RPMI8226 (cell line): ENCODE measurements around the gene GP1BB.
"Not testable (repeated sequence)": the region's sequence is repeated elsewhere in the genome, so short reads cannot be mapped to it uniquely, and the experiment has no call there.

ENCODE experiments used
- DNase-seq: peaks from one replicate; pipeline ENCODE4 v3.0.0-alpha.2; 2015

Gene GP1BB

DNA sequence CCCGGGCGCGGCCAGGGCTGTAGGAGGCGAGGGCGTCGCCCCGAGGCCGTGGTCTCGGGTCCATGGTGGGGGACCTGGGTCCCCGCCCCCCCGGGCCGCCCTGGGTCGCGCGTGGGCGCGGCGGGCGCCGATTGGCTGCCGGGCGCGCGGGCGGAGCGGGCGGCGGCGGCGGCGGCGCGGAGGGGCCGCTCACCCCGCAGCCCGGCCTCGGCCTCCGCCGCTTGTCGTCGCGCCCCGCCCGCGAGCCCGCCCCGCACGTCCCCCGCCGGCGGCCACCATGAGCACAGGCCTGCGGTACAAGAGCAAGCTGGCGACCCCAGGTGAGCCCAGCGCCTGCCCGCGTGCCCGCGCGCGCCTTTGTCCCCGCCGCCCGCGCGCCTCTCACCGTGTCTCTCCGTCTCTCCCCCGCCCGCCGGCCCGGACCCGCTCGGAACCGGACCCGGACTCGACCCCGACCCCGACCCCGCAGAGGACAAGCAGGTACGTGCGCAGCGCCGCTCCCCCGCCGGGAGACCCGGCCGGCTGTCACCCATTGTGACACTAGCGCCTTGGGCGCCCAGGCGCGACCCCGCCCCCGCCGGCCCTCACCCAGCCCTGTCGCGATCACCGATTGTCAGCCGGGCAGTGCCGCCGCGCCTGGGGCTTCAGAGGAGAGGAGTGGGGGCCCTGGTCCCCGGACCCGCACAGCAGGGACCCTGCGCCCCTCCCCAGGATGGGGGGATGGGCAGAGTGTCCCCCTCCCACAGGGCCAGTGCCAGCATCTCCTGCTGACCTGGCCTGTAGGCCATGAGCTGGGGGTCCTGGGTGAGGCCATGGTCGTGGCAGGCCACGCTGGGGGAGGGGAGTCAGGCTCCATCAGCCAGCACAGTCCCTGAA is 8.8 kb upstream of the GP1BB start, which contains the start of gene SEPTIN5:
Gene SEPTIN5, plus strand, starts transcription at position 192 of the 876 bp plus-strand sequence. Its CDS starts 86 bp downstream, at position 278.
- no peak for DNase-seq

DNA sequence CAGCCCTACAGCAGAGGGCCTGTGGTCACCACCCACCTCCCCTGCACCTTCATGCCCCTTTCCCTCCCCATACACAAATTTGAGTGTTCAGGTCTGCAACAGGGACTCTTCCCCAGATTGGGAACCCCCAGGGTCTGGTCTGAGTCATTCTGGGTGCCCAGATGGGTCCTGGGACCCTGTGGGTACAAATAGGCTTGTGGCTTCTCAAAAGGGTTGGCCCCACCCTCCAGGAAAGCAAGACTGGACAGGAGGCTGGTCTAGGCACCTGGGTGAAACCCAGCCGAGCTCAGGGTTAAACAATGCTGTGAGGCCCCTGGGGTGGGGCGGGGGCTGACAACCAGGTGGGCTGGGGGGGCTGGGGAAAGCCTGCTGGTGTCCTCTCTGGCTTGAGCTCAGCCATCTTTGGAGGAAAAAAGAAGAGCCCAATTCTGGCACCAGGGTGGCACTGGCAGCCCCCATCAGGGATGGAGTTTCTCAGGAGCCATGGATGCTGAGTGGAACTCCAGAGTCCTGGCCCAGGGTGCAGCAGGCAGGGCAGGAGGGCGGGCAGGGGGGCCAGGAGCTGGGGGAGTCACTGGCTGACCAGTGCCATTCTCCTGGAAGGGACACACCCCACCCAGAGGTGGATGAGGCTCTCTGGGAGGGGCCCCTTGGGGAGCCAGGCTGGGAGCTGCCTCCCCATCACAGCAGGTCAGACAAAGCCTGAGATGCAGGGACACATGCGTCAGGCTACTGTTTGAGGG is 8.0 kb upstream of the GP1BB start:
- no peak for DNase-seq

DNA sequence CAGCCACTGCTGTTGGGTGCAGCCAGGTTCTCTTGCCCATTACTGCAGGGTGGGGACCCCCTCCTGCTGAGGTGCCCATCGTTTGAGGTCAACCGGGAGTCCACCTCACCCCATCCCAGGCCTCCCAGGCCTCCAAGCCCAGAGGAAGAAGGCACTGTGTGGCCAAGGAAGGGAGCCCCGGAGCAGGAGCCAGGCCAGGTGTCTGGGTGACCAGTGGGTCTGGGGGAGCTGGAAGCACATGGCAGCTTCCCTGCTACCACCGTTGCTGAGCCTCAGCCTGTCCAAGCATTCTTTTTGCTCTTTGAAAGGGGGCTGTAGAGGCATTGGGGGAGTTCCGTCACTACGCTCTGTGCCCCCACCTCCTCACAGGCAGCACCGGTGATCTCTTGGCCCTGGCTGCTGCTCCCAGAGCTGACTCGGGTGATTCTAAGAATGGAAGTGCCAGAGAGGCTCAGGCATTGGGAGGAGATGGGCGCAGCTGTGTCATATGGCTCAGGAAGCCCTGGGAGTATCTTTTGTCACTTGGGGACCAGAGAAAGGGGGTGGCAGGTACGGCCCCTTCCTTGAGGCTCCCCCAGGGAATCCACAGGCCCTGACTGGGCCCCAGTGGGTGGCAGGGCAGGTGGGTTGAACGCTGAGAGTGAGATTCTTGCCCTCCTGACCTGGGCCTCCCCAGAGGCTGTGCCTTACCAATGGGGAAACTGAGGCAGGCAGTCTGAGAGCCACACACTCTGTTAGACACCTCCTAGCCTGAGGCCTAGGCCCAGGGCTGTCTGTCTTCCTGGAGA is 7.1 kb upstream of the GP1BB start:
- no peak for DNase-seq

DNA sequence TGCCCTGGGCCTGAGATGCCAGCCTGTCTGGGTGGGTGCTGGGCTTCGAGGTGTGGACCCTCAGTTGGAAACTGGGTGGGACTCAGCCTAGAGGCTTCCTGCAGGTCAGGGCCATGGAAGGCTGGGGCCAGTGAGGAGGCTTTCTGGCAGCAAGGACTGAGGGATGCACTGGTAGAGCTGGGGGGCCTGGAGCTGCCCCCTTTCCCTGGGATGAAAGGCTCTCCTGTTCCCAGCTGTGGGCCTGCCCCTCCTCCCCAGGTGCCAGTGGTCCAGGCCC is 6.6 kb upstream of the GP1BB start:
- no peak for DNase-seq

DNA sequence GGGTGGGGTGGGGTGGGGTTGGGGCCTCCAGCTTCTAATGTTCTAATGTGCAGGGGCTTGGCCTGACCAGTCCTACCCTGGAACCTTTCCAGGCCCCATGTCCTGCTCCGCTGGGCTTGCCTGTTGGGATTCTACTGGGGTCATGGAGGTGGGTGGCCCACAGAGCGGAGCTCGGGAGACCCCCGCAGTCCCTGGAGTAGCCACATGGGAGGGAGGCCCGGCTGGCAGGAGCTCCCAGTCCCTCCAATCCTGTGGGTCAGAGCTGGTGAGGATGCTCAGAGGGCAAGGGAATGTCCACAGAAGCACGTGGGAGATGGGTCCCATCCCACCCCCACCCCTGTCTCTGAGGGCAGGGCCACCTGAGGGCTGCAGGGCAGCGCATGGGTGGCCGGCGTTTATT is 6.2 kb upstream of the GP1BB start:
- DNase-seq: no peak

DNA sequence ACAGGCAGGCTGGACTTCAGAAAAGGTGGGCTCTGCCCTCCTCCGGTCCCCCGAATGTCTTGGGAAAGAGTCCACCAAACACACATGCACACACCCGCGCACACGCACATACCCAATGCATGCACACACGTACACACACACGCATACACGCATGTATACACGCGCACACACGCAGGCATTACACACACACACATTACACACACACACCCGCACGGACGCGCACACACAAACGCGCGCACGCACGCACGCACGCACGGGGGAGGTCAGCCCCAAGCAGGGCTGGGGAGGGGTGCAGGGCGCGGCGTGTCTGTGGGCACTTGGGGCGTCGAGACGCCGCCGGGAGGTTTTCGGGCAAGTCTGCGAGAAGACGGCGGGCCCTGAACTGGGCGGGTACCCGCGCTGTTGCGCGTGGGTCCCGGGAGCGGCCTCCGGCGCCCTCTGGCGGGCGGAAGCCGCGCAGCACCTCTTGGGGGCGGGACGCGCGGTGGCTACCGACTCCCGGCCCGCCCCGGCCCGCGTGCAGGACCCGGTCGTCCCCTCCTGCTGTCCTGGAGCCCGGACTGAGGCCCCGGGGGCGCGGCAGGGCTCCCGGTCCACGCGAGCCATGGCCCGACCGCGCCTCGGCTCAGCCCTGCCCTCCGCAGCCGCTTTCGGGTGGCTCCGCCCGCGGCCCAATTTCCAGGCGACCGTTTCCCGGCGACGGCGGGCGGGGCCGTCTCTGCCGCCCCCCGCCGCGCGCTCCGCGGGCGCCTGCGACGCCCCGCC is 5.5 kb upstream of the GP1BB start:
- DNase-seq: peak; percentile 41

DNA sequence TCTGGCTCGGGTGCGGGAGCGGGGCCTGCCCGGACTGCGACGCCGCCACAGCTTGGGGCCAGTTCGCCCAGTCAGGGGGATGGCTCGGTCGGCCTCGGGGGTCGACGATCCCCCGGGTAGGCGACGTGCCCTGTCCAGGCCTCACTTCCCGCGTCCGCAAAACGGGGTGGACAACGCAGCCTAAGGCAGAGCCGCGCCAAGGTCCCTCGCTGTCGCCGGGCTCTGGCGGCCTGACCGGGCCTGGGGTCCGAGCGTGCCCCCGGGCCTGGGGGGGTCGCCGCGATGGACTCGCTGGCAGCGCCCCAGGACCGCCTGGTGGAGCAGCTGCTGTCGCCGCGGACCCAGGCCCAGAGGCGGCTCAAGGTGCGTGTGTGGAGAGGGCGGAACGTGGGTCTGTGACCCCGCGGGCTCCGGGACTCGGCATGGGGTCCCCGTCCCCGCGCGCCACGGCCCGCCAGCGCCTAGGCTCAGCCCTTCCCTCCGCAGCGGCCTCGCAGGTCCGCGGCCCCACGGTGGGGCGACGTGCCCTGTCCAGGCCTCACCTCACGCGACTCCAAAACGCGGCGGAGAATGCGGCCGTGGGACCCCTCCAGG is 4.8 kb upstream of the GP1BB start:
- DNase-seq: no peak

DNA sequence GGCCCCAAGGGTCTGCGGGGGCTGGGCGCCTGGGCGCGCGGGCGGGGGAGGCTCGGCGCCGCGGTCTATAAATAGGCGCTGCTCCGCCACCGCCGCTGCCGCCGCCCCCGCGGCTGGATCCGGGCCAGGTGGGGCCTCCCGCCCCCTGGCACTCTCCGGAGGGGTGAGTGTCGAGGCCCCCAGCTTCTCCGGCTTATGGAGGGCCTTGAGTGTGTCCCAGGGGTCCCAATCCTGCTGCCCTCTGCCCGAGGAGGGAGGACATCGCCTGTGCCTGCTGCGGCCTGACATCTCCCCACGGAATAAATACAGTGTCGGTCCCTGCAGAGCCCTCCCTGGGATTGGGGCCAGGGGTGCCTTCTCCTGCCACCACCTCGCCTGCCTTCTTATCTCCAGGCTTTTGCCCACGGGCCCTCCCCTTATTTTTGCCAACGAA is 4.3 kb upstream of the GP1BB start:
- DNase-seq: no peak

DNA sequence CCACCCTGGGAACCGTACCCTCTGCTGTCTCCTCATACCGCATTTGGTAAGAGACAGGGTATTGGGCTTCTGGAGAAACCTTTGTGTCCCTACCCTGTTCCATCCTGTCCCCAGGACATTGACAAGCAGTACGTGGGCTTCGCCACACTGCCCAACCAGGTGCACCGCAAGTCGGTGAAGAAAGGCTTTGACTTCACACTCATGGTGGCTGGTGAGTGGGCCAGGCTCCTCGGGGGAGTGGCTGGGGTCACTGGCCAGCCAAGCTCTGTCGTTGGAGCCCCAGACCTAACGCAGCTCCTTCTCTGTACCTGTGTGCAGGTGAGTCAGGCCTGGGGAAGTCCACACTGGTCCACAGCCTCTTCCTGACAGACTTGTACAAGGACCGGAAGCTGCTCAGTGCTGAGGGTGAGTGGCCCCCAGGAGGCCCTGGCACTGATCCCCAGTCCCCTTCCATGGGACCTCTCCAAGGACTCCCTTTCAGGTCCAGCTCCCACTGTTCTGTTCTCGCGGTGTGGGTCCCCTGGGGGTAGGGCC is 3.8 kb upstream of the GP1BB start:
- DNase-seq: no peak

DNA sequence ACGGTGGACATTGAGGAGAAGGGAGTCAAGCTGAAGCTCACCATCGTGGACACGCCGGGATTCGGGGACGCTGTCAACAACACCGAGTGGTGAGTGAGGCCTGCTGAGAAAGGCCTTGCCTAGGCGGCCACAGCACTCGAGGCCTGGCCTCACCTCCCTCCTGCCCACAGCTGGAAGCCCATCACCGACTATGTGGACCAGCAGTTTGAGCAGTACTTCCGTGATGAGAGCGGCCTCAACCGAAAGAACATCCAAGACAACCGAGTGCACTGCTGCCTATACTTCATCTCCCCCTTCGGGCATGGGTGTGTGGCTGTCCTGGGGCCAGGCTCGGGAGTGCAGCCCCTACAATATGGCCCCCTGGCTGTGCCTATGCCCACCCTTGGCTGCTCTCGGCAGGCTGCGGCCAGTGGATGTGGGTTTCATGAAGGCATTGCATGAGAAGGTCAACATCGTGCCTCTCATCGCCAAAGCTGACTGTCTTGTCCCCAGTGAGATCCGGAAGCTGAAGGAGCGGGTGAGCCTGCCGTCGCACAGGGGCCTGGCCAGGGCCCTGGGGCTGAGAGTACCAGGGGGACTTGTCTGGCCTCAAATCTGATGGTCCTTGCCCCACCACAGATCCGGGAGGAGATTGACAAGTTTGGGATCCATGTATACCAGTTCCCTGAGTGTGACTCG is 3.0 kb upstream of the GP1BB start:
- DNase-seq: no peak

DNA sequence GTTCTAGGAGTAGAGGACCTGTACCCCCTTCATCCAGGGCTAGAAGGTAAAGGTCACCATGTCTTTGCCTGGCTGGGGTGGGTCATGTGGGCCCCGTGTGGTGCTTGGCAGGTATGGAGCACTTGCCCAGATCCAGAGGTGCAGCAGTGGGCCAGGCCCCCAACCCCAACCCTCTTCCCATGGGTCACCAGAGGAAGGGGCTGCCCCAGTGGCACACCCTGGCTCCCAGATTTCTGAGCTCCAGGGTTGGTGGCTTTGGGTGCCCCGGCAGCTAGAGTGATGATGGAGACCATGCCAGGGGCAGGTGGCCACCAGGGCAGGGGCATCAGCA is 2.4 kb upstream of the GP1BB start:
- no peak for DNase-seq

DNA sequence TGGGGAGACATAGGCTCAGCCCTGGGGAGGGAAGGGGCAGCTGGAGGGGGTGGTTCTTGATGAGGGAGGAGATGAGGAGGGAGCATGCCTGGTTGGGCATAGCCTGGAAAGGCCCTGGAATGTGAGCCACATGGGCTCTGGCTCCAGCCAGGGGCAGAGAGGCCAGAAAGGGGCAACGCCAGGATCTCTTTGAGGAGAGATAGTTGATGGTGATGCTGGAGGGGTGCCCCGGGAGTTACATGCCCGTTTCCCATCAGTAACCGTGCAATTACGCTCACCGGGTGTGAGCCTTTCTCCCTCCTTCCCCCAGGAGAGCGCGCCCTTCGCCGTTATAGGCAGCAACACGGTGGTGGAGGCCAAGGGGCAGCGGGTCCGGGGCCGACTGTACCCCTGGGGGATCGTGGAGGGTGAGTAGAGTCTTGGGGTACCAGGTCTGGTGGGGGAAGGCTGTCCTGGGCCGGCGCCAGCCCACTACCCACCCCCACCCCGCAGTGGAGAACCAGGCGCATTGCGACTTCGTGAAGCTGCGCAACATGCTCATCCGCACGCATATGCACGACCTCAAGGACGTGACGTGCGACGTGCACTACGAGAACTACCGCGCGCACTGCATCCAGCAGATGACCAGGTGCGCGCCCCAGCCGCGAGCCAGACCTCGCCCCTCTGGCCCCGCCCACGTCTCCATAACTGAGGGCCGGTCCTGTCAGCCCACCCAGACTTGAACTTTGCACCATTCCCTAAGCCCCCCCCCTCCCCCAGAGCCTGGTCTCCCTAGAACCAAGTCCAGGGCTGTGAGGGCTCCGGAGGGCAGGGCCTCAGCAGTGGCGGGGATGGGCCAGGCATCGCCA is 1.8 kb upstream of the GP1BB start:
- no peak for DNase-seq

DNA sequence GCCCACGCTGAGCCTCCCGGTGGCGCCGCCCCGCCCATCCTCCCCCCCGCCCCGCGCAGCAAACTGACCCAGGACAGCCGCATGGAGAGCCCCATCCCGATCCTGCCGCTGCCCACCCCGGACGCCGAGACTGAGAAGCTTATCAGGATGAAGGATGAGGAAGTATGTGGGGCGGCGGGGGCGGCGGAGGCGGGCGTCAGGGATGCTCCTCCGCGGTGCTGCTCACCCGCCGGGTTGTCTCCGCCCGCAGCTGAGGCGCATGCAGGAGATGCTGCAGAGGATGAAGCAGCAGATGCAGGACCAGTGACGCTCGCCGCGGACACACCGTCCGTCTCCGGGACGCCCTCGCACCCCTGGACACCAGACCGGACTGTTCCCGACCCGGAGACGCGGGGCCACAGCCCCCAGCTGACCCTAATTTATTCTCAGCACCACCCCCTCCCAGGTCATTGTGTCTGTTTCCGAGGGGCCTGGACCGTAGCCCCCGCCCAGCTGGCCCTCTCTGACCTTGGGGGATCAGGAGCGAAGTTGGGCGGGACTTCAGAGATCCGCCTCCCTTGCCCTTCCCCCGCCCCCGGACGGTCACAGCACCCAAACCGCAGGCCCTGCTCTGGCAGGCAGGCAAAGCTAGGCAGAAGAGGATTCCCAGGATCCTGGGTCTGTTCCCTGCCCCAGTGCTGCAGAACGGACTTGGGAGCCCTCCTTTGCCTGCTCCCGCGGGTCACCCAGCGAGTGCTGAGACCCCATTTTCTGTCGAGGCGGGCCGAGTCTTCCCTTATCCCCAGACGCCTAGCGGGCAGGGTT is 959 bp upstream of the GP1BB start:
- DNase-seq: no peak

DNA sequence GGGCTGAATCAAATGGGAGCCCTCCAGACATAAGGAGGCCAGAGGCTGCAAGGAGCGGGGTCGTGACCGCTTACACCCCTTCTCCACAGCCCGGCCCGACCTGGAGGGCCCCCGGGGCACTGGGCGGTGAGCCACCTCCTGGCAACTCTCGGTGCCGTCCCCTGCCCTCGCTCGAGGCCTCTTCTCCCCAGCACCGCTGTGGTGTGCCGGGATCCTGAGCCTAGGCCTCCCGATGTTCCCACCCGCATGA is 432 bp upstream of the GP1BB start:
- no peak for DNase-seq

DNA sequence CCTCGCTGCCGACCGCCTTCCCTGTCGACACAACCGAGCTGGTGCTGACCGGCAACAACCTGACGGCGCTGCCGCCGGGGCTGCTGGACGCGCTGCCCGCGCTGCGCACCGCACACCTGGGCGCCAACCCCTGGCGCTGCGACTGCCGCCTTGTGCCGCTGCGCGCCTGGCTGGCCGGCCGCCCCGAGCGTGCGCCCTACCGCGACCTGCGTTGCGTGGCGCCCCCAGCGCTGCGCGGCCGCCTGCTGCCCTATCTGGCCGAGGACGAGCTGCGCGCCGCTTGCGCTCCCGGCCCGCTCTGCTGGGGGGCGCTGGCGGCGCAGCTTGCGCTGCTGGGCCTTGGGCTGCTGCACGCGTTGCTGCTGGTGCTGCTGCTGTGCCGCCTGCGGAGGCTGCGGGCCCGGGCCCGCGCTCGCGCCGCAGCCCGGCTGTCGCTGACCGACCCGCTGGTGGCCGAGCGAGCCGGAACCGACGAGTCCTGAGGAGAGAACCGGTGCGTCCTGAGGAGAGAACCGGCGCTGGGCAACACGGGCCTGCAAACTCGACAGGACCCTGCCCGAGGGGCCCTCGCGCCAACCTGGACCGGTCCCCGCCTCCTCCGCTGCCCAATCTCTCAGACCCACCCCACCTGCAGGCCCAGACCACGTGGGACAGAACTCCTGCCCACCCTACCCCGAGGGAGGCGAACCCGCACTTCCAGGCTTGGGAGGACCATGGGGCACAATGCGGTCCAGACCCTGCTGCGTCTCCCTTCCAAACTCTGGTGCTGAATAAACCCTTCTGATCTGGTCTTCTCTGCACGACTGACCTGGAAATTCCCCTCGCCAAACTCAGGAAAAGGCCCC is 866 bp downstream of the GP1BB start:
- peak; percentile 10 for DNase-seq

DNA sequence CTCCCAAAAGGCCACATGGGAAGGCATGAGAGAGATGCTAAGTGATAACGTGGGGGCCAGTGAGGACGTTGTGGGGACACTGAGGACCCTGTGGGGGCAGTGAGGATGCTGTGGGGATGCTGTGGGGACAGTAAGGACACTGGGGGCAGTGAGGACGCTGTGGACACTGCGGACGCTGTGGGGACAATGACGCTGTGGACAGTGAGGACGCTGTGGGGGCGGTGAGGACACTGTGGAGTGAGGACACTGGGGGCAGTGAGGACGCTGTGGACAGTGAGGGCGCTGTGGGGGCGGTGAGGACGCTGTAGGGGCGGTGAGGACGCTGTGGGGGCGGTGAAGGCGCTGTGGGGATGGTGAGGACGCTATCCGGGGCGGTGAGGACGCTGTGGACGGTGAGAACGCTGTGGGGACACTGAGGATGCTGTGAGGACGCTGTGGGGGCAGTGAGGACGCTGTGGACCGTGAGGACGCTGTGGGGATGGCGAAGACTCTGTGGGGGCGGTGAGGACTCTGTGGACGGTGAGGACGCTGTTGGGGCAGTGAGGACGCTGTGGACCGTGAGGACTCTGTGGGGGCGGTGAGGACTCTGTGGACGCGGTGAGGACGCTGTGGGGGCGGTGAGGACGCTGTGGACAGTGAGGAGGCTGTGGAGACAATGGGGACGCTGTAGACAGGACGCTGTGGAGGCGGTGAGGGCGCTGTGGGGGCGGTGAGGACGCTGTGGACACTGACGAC is 1.8 kb downstream of the GP1BB start:
- DNase-seq: no peak

DNA sequence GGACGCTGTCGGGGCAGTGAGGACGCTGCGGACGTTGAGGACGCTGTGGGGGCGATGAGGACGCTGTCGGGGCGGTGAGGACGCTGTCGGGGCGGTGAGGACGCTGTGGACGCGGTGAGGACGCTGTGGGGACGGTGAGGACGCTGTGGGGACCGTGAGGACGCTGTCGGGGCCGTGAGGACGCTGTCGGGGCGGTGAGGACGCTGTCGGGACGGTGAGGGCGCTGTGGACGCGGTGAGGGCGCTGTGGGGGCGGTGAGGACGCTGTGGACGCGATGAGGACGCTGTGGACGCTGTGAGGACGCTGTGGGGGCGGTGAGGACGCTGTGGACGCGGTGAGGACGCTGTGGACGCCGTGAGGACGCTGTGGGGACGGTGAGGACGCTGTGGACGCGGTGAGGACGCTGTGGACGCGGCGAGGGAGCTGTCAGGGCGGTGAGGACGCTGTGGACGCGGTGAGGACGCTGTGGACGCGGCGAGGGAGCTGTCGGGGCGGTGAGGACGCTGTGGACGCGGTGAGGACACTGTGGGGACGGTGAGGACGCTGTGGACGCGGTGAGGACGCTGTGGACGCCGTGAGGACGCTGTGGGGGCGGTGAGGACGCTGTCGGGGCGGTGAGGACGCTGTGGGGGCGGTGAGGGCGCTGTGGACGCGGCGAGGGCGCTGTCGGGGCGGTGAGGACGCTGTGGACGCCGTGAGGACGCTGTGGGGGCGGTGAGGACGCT is 2.9 kb downstream of the GP1BB start:
- not testable (repeated sequence) for DNase-seq
